Mucosa of descending colon (tissue), 3 donors: ENCODE measurements around the gene SMIM8. TPM values are rescaled to one million over a fixed set of nuclear protein-coding genes. Genes with fewer than 3 reads are reported as not detected.

Source experiments
- ATAC-seq: fragments of 200-7000 bp; cut with Tn5 transposase; one replicate; pipeline ENCODE4 v1.9.1; 2020; ENCODE audit warnings: mild to moderate bottlenecking, moderate library complexity
- DNase-seq, 3 donors: peaks; one replicate each; pipeline ENCODE4 v3.0.0-alpha.2; 2020
- H3K36me3 ChIP-seq: fragments of 200-600 bp; one replicate; pipeline ENCODE4 v1.8.0; 2021; ENCODE audit warnings: low read depth, mild to moderate bottlenecking
- H3K4me1 ChIP-seq: fragments of 200-600 bp; one replicate; pipeline ENCODE4 v1.8.0; 2021; ENCODE audit warnings: low read depth, mild to moderate bottlenecking
- H3K4me3 ChIP-seq: fragments of 200-600 bp; one replicate; pipeline ENCODE4 v1.8.0; 2021; ENCODE audit warnings: mild to moderate bottlenecking
- H3K9me3 ChIP-seq: fragments of 200-600 bp; one replicate; pipeline ENCODE4 v1.8.0; 2021; ENCODE audit warnings: mild to moderate bottlenecking
- CTCF ChIP-seq: fragments of 200-600 bp; IDR thresholded peaks from one replicate; pipeline ENCODE4 v1.8.0; 2022; ENCODE audit warnings: antibody characterized with exemption, mild to moderate bottlenecking
- intact Hi-C, 2 donors: fragments of 100-400 bp; cut with DNase I in 1 of 2; cut with micrococcal nuclease in 1 of 2; formaldehyde crosslinking; loops; one replicate each; pipeline versions ENCODE4 v1.11.0 to v1.11.1; 2022; cut with DNase I, micrococcal nuclease
- total RNA-seq, 3 donors: library from RNA; stranded (reverse); fragmentation: NEBNext Ultra II Directional in 2 of 3; extraction: Animal tissue kit (Norgen Biotek cat#: 25700) in 2 of 3; gene quantifications; one replicate each; pipeline versions ENCODE4 v1.2.1 to v1.2.4, GENCODE V29; 2021 to 2023
- donor health status: DM: no; HTN: no; CAD: no; lungs with moderate emphysema.
- donor health status: DM: no; HTN: no; CAD: no.
- donor health status: DM: no; HTN: yes; CAD: no.

SMIM8 gene
- total RNA-seq, 3 donors from 2014 or later, result 10.9 to 18.9 (median 13.2) TPM

GRCh38 chr6:87384038-87384437 is 61.6 kb downstream of the SMIM8 start:
- intact Hi-C loops, result no loop called here
- DNase-seq, result no peak
- H3K9me3 ChIP-seq, result no peaks in the 10 kb centered on the region
- no peak overlapping the region for H3K4me3 ChIP-seq
- H3K4me1 ChIP-seq, result no peaks in the 10 kb centered on the region
- no peaks in the 10 kb centered on the region for H3K36me3 ChIP-seq
- no peak for ATAC-seq
- no peak for TF ChIP-seq CTCF

- no peak for ATAC-seq
Measured at GRCh38 chr6:87384449-87384848, 62.1 kb downstream of the SMIM8 start.

GRCh38 chr6:87391334-87391733 is 68.9 kb downstream of the SMIM8 start:
- Histone ChIP-seq H3K4me3 (no peak overlapping the region), H3K4me1 (no peaks in the 10 kb centered on the region), H3K9me3 (no peaks in the 10 kb centered on the region), H3K36me3 (no peaks in the 10 kb centered on the region)
- peak; percentile 7 for TF ChIP-seq CTCF
- peak in 1 of 3 donors; percentile 36 for DNase-seq
- peak; percentile 60 for ATAC-seq
- intact Hi-C loops, result no loop called here

More at GRCh38 chr6:87384449-87384848, 62.1 kb downstream of the SMIM8 start:
- intact Hi-C loops, result no loop called here
- Histone ChIP-seq H3K4me1 (no peaks in the 10 kb centered on the region), H3K9me3 (no peaks in the 10 kb centered on the region), H3K36me3 (no peaks in the 10 kb centered on the region), H3K4me3 (no peak overlapping the region)
- no peak for DNase-seq
- no peak for TF ChIP-seq CTCF

Other genes starting within 250 kb of the SMIM8 start
- gene CGA, start 227.5 kb upstream of the SMIM8 start, total RNA-seq, result not detected
- gene ZNF292, start 167.0 kb upstream of the SMIM8 start, total RNA-seq, result 10 to 100 TPM; 40.9 to 83.2 (median 44.4) TPM
- gene GJB7, start 6.7 kb downstream of the SMIM8 start, total RNA-seq, result not detected
- gene C6orf163, start 22.2 kb downstream of the SMIM8 start, total RNA-seq, result 1 to 10 TPM; 2.7 to 7.8 (median 3.8) TPM
- under 1 TPM in 1 of 3 donors, not detected in 2; 0.32 TPM for gene CFAP206, start 85.4 kb downstream of the SMIM8 start, total RNA-seq
- 10 to 100 TPM; 27.5 to 52.0 (median 31.5) TPM for gene SLC35A1, start 150.4 kb downstream of the SMIM8 start, total RNA-seq